Activated CD4-positive, CD25-positive, alpha-beta regulatory T cell treated with anti-CD3 and anti-CD28 coated beads, Interleukin-2, amount 50 U/mL, for 16 hours (primary cell): ENCODE results near the gene DYNLT2B.
"Not testable (repeated sequence)": the region's sequence is repeated elsewhere in the genome, so short reads cannot be mapped to it uniquely, and the experiment has no call there.

Experiments used
- DNase-seq: peaks from one replicate; pipeline ENCODE4 v3.0.0-alpha.2; 2020; ENCODE audit warnings: low read depth, low spot score

Gene DYNLT2B

DNA sequence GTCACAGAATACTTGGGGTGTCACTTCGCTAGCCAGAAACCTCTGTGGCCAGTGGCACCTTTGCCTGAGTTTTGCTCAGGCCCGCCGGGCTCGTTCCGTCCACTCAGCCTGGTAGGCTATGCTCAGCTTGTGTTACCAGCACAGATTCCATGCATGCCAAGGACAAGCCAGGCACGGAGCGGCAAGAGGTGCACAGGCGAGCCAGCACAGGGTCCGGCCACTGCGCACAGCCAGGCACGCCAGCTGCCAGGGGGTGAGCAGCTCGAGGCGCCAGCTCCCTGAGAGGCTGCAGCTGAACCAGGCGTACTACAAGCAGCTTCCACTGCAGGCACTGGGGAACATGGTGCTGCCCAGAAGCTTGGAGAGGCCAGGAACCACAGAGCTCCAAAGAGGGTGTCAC is 45.2 kb downstream of the DYNLT2B start:
- DNase-seq, result no peak

DNA sequence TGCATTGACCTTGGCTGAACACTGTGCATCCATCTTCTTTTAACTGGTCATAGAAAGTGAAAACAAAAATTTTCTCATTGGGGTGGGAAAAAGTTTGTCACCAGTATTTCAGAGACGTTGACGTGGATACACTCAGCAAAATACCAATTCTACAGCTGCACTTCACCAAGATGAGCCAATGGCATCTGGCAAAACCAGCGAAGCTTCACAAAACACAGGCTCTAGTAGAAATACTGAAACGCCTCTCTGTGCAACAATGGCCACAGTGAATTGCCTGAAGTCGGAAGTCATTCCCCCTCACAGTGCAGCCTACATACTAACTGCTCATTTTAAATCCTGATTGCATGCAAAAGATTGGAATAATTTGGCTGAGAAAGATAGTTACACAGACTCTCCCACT is 47.5 kb downstream of the DYNLT2B start:
- no peak for DNase-seq

GRCh38 chr3:196268284-196269163 is 49.5 kb downstream of the DYNLT2B start:
- DNase-seq, result no peak

DNA sequence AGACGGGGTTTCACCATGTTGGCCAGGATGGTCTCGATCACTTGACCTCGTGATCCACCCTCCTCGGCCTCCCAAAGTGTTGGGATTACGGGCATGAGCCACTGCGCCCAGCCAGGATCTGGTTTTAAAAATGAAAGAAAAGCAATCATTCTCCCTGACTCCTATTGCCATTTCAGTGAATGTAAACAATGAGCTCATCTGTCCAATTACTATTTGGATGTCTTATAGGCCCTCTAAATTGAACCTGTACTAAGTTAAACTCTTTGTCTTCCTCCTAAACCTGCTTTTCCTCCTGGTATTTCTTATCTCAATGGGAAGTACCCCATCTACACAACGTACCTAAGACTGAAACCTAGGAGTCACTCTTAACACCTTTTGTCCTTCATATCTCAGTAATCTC is 54.2 kb downstream of the DYNLT2B start:
- DNase-seq, result no peak

DNA sequence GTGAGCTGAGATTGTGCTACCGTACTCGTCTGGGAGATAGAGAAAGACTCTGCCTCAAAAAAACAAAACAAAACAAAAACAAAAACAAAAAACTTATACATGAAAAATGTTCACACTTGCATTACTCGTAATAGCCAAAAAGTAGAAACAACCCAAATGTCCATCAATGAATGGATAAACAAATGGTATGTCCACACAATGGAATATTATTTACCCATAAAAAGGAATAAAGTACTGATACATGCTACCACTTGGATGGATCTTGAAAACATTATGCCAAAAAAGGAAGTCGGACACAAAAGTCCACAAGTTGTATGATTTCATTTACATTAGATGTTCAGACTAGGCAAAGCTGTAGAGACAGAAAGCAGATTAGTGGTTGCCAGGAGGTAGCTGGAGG is 57.3 kb downstream of the DYNLT2B start:
- no peak for DNase-seq

DNA sequence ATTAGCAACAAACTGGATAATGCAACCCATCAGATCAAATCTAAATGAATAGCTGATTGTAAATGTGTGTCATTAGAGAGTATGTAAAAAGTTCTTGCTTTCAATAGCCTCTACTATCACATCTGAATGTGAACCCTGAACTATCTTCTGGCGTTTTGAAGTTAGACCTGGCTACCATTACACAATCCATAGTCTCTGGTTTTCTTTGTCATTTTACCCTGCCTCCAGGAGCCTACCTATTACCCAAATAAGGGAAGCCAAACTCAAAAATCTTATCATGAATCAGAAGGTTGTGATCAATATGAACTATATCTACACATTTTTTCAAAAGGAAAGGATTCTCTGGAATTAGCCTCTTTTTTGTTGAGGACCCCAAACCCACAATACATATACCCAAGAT is 62.3 kb downstream of the DYNLT2B start:
- no peak for DNase-seq

- DNase-seq, result no peak
Measured at GRCh38 chr3:196254376-196255283, 63.4 kb downstream of the DYNLT2B start.

DNA sequence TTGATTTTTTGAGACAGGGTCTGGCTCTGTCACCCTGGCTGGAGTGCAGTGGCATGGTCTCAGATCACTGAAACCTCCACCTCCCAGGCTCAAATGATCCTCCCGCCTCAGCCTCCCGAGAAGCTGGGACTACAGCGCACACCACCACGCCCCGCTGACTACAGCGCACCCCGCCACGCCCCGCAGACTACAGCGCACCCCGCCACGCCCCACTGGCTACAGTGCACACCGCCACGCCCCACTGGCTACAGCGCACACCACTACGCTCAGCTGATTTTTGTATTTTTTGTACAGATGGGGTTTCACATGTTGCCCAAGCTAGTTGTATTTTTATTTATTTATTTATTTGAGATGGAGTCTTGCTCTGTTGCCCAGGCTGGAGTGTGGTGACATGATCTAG is 66.1 kb downstream of the DYNLT2B start:
- DNase-seq, result no peak

- no peak for DNase-seq
Measured at GRCh38 chr3:196246612-196247308, 71.3 kb downstream of the DYNLT2B start.

GRCh38 chr3:196244166-196244565 is 73.9 kb downstream of the DYNLT2B start:
- not testable (repeated sequence) for DNase-seq

GRCh38 chr3:196241704-196242103 is 76.3 kb downstream of the DYNLT2B start:
- no peak for DNase-seq
